ENCODE measurements around the gene CSTPP1.
"Not testable (repeated sequence)": the region's sequence is repeated elsewhere in the genome, so short reads cannot be mapped to it uniquely, and the experiment has no call there.

The CSTPP1 gene

DNA sequence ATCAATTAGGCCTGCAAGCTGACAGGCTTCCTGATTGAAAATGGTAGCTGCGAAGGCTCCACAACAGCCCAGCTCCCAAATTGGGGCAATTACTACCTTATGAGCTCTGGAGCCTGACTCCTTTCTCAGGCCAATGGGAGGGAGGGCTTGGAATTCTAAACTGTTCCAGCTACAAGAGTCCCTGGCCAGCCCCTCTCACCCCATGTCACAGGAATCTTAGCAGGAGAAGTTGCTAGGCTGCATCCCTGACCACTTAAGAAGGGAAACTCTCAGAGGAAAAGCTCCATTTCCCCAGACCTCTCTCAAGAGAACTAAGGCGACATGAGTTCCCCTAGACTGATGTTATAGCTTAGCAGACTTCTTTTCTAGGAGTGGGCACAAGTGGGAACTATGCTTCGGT is 23.1 kb upstream of the CSTPP1 start:
- no peak for DNase-seq

DNA sequence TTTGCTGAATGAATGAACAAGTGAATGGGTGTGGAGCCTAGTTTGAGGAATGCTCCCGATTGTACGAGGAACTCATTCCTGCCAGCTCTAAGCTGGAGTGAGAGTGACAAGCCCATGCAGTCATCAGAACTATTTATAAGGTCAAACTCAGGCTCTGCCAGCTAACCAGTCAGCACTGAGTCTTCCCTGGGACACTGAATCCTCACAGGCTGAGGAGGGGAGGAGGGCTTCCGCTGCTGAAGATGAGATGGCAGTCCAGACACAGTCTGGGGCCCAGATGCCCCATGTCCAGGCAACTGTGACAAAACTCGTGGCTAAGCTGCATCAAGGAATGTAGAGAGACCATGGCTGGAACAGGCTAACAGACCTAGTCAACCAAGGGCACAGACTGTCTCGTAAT is 22.2 kb upstream of the CSTPP1 start:
- no peak for DNase-seq

- DNase-seq = no peak
Observed at GRCh38 chr11:46914910-46915309, 21.7 kb upstream of the CSTPP1 start.

GRCh38 chr11:46916286-46917108 is 20.1 kb upstream of the CSTPP1 start:
- no peak for DNase-seq

GRCh38 chr11:46917109-46917761 is 19.3 kb upstream of the CSTPP1 start:
- DNase-seq = no peak

GRCh38 chr11:46917762-46918082 is 18.8 kb upstream of the CSTPP1 start:
- no peak for DNase-seq

DNA sequence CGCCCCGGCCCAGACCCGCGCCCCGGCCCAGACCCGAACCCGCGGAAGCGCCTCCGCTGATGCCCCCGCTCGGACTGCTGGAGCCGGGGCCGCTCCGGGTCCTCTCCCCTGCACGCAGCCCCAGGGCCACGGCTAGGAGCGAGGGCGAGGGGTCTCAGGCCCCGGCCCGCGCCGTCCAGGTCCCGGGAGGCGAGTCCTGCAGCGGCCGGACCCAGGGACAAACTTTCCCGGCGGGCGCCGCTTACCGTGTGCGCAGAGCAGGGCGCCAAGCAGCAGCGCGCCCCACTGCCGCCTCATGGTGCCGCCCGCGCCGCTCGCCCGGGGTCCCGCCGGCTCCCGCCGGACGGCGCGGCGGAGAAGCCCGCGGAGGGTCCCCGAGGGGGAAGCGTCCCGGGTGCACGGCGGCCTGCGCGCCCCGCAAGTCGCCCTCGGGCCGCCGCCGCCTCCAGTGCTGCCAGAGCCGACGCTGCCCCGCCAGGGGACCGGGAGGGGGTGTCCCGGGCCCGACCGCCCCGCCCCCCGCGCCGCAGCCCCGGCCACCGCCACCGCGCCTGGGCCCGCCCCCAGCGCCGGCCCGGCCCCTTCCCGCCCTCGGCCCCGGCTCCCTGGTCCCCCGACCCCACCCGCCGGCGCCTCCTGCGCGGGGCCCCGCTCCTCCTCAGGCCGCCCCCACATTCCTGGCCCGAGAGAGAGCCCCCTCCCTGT is 18.3 kb upstream of the CSTPP1 start, which contains the start of gene LRP4:
Gene LRP4 (minus strand): TSS at position 468 of the 705 bp plus-strand sequence. CDS start 171 bp downstream, at position 297.
- no peak for DNase-seq

DNA sequence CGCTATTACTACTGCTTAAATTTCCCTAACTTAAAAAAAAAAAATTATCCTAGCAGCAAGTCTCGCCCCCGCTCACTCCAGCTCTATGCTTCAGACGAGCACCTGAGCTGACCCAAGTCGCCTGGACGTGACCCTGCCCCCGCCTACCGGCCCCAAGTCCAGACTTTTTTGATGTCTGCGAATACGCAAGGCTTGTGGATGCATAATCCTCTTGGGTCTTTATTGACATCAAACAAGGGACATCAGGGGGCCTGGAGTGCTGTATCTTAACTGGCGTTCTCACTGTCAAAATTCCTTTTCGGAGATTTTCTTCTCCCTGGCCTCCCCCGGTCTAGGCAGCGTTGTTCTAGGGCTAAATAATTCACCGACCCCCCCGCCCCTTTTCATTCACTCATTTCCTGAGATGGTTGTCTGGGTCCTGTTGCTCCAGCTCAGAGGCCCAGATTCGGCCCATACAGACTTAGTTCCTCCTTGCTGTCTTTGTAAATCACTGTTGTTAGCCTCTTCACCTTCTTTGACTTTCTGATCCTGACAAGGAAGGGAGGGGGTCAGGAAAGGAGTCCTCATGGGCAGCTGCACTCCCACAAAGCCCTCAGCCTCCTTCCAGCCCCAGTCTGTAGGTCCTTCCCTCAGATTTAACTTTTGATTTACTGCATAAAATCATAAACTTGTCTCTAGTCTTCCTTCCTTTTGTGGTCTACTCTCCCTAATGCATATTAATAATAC is 17.6 kb upstream of the CSTPP1 start:
- DNase-seq = no peak

GRCh38 chr11:46920755-46921154 is 15.8 kb upstream of the CSTPP1 start:
- no peak for DNase-seq

GRCh38 chr11:46927928-46928327 is 8.6 kb upstream of the CSTPP1 start:
- DNase-seq = not testable (repeated sequence)

DNA sequence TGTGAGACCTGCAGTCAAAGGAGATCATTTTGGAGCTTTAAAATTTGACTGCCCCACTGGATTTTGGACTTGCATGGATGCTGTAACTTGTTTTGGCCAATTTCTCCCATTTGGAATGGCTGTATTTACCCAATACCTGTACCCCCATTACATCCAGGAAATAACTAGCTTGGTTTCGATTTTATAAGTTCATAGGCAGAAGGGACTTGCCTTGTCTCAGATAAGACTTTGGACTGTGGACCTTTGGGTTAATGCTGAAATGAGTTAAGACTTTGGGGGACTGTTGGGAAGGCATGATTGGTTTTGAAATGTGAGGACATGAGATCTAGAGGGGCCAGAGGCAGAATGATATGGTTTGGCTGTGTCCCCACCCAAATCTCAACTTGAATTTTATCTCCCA is 7.9 kb upstream of the CSTPP1 start:
- not testable (repeated sequence) for DNase-seq

DNA sequence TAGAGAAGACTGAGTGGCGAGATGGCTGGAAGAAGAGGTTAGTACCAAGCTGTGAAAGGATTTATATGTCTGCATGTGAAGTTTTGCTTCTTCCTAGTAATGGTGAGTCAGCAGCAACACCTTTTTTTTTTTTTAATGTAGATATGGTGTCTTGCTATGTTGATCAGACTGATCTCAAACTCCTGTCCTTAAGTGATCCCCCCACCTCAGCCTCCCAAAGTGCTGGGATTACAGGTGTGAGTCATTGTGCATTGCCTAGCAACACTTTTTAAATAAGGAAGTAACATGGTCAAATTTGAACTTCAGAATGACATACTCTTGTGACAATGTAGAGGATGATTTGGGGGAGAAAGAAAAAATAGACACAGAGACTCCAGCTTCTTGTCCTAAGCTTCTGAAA is 6.5 kb upstream of the CSTPP1 start:
- DNase-seq = no peak

DNA sequence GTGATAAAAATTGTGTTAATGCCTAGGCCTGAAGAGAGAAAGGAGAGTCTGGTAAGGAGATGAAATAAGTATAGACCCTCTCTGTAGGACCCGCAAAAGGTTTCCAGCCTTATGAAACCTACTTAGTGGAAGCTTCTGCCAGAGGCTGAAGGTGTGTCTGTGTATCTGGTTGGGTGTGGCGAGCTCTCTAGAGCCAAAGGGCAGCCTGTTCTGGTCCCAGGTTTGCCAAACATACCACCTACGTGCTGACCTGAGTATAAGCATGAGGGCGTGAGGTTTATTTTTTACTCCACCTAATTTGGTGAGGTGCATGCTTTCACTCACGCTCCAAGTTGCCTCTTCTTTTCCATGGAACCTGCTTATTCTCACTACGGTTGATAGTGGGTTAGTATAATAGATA is 5.6 kb downstream of the CSTPP1 start:
- DNase-seq = no peak

GRCh38 chr11:46944356-46945075 is 8.0 kb downstream of the CSTPP1 start:
- no peak for DNase-seq

DNA sequence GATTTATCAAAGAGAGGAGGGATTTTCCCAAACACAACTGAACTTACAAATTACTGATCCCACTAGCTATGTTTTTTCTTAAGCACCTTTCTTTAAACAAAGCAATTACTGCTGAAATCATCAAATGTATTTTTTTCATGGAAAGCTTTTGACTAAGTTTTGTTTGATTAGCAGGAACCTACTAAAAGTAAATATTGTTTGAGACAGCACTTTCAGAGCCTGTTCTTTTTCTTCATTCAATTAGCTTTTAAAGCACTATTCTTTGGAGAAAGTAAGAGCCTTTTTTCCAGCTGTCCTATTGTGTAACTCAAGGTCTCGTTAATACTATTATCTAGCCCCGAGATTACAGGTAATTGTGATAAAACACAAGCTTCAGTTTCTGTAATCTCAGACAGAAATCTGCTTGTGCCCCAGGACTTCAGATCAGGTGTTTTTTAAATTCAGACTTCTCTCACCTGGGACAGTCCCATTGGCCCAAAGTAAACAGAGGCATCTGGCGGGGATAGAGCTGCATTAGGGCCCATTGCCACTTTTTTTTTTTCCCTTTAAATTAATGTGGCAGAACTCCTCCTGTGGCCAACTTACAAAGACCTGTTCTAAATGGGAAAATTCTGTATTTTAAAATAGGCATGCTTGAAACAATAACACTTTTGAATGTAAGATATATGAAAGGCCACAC is 11.0 kb downstream of the CSTPP1 start:
- no peak for DNase-seq

DNA sequence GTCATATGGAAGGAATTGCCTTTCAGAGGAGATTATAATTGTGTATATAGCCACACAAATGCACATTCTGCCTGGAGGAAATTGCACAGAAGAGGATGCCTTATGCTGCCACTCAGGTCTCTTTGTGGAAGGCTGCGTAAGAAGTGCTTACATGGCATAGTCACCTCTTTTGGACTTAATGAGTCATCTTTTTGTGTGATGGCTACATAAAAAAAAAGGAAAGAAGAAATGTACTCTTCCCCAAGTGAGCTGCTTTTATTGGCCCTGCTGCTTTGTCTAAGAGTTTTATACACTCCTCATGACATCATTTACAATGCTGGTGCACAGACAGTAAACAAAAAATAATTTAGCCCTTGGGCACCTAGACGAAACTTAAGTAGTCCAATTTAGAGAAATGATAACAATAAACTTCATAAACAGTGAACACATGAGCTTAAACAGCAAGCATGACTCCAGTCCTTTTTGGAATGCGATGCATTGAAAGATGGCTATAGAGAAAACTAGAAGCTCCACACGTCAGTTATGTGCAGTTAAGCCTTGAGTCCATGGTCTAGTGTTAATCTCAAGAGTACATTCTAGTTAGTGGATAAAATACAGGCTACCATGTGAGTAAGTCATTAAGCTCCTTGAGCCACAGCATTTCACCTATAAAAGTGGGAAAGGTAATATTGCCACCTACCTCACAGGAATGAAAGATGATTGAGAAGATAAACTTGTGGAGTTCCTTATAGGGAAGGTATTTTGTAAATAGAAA is 12.0 kb downstream of the CSTPP1 start:
- no peak for DNase-seq

- no peak for DNase-seq
Observed at GRCh38 chr11:46949297-46949696, 12.7 kb downstream of the CSTPP1 start.

GRCh38 chr11:46951864-46952263 is 15.3 kb downstream of the CSTPP1 start:
- DNase-seq = no peak

DNA sequence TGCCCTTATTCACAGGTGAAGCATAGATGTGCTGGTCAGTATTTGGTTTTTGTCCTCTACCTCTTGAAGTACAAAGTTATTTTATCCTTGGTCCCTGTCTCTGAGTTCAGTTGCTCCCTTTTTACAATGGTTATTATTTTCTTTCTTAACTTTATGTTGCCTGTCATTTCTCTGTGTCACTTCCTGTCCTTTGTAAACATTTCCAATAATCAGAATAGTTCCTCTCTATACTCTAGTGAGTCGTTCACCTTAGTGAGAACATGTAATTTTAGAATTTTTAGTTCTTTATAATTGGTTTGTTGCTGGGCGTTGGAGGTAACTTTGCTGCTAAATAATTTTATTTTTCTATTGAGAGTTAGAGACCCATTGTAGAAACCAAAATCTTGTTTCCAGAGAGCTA is 16.0 kb downstream of the CSTPP1 start:
- no peak for DNase-seq

DNA sequence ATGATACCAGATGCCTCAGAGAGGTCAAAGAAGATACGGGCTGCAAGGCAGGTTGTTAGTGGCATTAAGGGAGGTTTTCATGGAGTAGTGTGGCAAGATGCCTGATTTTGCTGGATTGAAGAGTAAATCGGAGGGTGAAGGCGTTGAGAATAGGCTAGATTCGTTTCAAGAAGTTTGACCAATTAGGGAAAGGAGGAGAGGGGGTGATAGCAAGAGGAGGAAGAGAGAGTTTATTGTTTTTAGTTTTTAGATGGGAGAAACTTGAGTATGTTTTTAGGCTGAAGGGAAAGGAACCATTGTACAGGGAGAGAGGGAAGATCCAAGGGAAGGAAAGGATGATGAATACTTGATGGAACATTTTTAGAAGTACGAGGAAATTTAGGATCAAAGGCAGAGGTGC is 16.5 kb downstream of the CSTPP1 start:
- DNase-seq = no peak

DNA sequence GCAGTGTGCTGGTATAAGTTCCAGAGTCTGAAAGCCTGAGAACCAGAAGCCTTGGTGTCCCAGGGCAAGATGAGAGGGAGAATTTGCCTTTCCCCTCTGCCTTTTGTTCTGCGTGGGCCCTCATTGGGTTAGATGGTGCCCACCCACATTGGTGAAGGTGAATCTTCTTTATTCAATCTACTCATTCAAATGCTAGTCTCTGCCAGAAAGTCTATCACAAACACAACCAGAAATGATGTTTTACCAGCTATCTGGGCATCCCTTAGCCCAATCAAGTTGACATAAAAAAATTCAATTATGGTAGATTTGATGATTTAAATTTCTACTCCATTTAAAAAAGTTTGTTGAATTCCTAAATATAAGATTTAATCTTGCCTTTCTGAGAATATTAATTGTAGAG is 22.2 kb downstream of the CSTPP1 start:
- DNase-seq = no peak
